ENCODE results near the gene GLIPR2. TPM values are rescaled to one million over a fixed set of nuclear protein-coding genes. Genes with fewer than 3 reads are reported as not detected.
"Not testable (repeated sequence)": the region's sequence is repeated elsewhere in the genome, so short reads cannot be mapped to it uniquely, and the experiment has no call there.

The GLIPR2 gene
- total RNA-seq, 2 experiments from 2014 or later: 67.8 to 73.0 TPM

DNA sequence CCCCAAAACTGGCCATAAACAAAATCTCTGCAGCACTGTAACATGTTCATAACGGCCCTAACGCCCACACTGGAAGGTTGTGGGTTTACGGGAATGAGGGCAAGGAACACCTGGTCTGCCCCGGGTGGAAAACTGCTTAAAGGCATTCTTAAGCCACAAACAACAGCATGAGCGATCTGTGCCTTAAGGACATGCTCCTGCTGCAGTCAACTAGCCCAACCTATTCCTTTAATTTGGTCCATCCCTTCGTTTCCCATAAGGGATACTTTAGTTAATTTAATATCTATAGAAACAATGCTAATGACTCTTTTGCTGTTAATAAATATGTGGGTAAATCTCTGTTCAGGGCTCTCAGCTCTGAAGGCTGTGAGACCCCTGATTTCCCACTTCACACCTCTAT is 43.7 kb downstream of the GLIPR2 start:
- CTCF ChIA-PET; H3K27ac Mint-ChIP-seq; H3K36me3 Mint-ChIP-seq (ENCODE audit: low read depth); DNase-seq; H3K4me3 Mint-ChIP-seq; H3K4me1 Mint-ChIP-seq (ENCODE audit: low read depth); ATAC-seq; H3K9me3 Mint-ChIP-seq (ENCODE audit: insufficient read depth): not testable (repeated sequence)
- peaks cover 17% of the 10 kb centered on the region for H3K27me3 Mint-ChIP-seq (ENCODE audit: low read depth)
- POLR2A ChIA-PET: interaction anchor here (0.7 kb wide), 1 partner anchor 940 kb away, joined by 3 read pairs; no protein-coding TSS in a partner anchor

- ChIA-PET POLR2A (no interaction called here), CTCF (interaction anchor here (1.1 to 4.1 kb wide), 2 partner anchors 20 to 85 kb away, joined by 5 to 25 read pairs; partner anchors contain the start of gene CCIN)
- H3K4me3 Mint-ChIP-seq: no peak overlapping the region
- no peak overlapping the region for H3K27ac Mint-ChIP-seq
- H3K27me3 Mint-ChIP-seq (ENCODE audit: low read depth): peaks cover 8% of the 10 kb centered on the region
- H3K36me3 Mint-ChIP-seq (ENCODE audit: low read depth): peaks cover 10% of the 10 kb centered on the region
- DNase-seq (no peak), ATAC-seq (no peak)
- peaks cover 24% of the 10 kb centered on the region for H3K4me1 Mint-ChIP-seq (ENCODE audit: low read depth)
- H3K9me3 Mint-ChIP-seq (ENCODE audit: insufficient read depth): no peaks in the 10 kb centered on the region
Observed at GRCh38 chr9:36187414-36187813, 50.9 kb downstream of the GLIPR2 start.

GRCh38 chr9:36188212-36188611 is 51.7 kb downstream of the GLIPR2 start:
- POLR2A ChIA-PET: interaction anchor here (4.2 kb wide), 1 partner anchor 44 kb away, joined by 26 read pairs; no protein-coding TSS in a partner anchor
- Mint-ChIP-seq H3K9me3 (ENCODE audit: insufficient read depth) (no peaks in the 10 kb centered on the region), H3K4me3 (no peak overlapping the region), H3K36me3 (ENCODE audit: low read depth) (peaks cover 16% of the 10 kb centered on the region), H3K4me1 (ENCODE audit: low read depth) (peaks cover 32% of the 10 kb centered on the region), H3K27me3 (ENCODE audit: low read depth) (peaks cover 8% of the 10 kb centered on the region), H3K27ac (peak overlapping the region; percentile 37)
- no peak for DNase-seq
- ATAC-seq: no peak
- CTCF ChIA-PET: interaction anchor here (2.6 to 6.3 kb wide), 3 partner anchors 21 to 141 kb away, joined by 15 to 71 read pairs (median 25); partner anchors contain the start of gene CCIN

DNA sequence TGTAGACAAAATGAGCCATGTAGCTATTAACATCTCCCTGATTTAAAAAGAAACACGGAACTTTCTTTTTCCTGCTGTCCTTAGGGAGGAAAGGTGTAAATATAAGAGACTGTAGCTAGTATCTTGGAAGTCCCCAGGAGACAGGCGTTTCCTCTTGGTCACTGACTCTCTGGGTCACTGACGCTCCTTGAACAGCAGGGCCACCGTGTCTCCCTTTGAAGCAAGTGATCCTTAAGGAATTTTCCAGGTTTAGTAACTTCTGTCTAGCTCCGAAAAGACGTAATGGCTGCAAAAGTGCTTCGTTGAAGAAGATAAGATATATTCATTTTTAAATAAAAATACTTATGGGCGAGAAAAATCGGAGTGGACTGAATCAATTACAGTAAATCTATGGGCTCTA is 53.4 kb downstream of the GLIPR2 start:
- ChIA-PET POLR2A (interaction anchor here (0.6 to 4.2 kb wide), 19 partner anchors 8 to 1028 kb away, joined by 3 to 26 read pairs (median 5); partner anchors contain the start of genes CCIN, GNE, RNF38 and UNC13B), CTCF (interaction anchor here (0.6 to 6.3 kb wide), 43 partner anchors 8 to 464 kb away, joined by 3 to 71 read pairs (median 5); partner anchors contain the start of genes CCIN, GLIPR2 and GNE)
- peak overlapping the region; percentile 93 for H3K4me3 Mint-ChIP-seq
- H3K36me3 Mint-ChIP-seq (ENCODE audit: low read depth): peaks cover 28% of the 10 kb centered on the region
- H3K27ac Mint-ChIP-seq: no peak overlapping the region
- H3K4me1 Mint-ChIP-seq (ENCODE audit: low read depth): peaks cover 49% of the 10 kb centered on the region
- ATAC-seq: no peak
- H3K9me3 Mint-ChIP-seq (ENCODE audit: insufficient read depth): no peaks in the 10 kb centered on the region
- H3K27me3 Mint-ChIP-seq (ENCODE audit: low read depth): peaks cover 8% of the 10 kb centered on the region
- DNase-seq: no peak

DNA sequence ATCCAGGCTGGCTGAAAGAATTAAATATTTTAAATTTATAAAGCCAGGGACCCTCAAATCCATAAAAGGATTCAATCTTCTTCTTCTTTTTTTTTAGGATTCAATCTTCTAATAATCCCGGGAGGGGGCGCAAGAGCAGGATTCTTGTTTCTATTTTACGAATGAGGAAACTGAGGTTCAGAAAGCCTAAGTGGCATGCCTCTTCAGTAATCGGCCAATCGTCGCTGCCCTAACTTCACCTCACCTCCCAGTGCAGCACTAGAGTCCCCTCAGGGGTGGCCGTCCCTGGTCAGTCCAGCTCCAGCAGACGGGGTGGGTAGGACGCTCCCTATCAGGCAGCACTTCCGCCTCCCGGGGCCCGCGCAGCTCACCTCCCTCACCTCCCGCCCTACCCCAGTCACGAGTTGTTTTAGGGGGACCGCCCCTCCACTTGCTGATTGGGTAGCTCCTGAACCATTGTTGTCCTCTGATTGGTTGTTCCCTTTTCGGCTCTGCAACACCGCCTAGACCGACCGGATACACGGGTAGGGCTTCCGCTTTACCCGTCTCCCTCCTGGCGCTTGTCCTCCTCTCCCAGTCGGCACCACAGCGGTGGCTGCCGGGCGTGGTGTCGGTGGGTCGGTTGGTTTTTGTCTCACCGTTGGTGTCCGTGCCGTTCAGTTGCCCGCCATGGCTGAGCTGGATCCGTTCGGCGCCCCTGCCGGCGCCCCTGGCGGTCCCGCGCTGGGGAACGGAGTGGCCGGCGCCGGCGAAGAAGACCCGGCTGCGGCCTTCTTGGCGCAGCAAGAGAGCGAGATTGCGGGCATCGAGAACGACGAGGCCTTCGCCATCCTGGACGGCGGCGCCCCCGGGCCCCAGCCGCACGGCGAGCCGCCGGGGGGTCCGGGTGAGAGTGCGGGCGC is 54.1 kb downstream of the GLIPR2 start, which contains the start of gene CLTA:
Gene CLTA (plus strand): TSS at position 534 of the 902 bp plus-strand sequence. CDS start 136 bp downstream, at position 670.
- H3K27ac Mint-ChIP-seq: peak within 1 kb of the TSS; percentile 91
- H3K36me3 Mint-ChIP-seq (ENCODE audit: low read depth): peaks cover 34% of the 10 kb centered on the region
- CTCF ChIA-PET: interaction anchor here (0.7 to 6.3 kb wide), 41 partner anchors 8 to 538 kb away, joined by 3 to 71 read pairs (median 5); partner anchors contain the start of genes CCIN, GLIPR2 and GNE
- peak within 1 kb of the TSS; percentile 93 for H3K4me3 Mint-ChIP-seq
- H3K27me3 Mint-ChIP-seq (ENCODE audit: low read depth): peaks cover 8% of the 10 kb centered on the region
- POLR2A ChIA-PET: interaction anchor here (0.6 to 4.2 kb wide), 22 partner anchors 9 to 1029 kb away, joined by 3 to 26 read pairs (median 4); partner anchors contain the start of genes CCIN, GNE, RNF38 and UNC13B
- peaks cover 55% of the 10 kb centered on the region for H3K4me1 Mint-ChIP-seq (ENCODE audit: low read depth)
- no peaks in the 10 kb centered on the region for H3K9me3 Mint-ChIP-seq (ENCODE audit: insufficient read depth)
- peak; percentile 98 for DNase-seq
- peak; percentile 98 for ATAC-seq

DNA sequence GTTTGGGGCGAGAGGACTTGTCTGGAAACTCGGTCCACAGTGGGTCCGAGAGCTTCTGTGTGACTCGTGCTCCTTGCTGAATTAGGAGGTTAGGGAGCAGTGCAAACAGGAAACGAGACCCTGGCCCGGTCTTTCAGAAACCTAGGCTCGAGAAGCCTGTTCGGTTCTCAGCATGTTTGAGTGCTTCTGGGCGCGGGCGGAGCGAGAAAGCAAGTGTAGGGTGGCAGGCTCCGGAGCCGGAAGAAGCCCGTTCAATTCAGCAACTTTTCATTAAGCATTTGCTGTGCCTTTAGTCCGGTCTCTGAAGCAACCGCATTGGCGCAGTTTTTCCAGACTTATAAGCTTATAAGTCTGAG is 54.7 kb downstream of the GLIPR2 start:
- Mint-ChIP-seq H3K4me3 (peak overlapping the region; percentile 93), H3K27me3 (ENCODE audit: low read depth) (peaks cover 8% of the 10 kb centered on the region), H3K4me1 (ENCODE audit: low read depth) (peaks cover 55% of the 10 kb centered on the region), H3K27ac (peak overlapping the region; percentile 91), H3K36me3 (ENCODE audit: low read depth) (peaks cover 34% of the 10 kb centered on the region), H3K9me3 (ENCODE audit: insufficient read depth) (no peaks in the 10 kb centered on the region)
- CTCF ChIA-PET: interaction anchor here (0.8 to 6.3 kb wide), 25 partner anchors 8 to 538 kb away, joined by 3 to 71 read pairs (median 5); partner anchors contain the start of gene GLIPR2
- ATAC-seq: peak; percentile 35
- peak; percentile 67 for DNase-seq
- POLR2A ChIA-PET: interaction anchor here (0.6 to 4.2 kb wide), 16 partner anchors 11 to 329 kb away, joined by 3 to 26 read pairs (median 6); partner anchors contain the start of genes CCIN, GNE and RNF38

DNA sequence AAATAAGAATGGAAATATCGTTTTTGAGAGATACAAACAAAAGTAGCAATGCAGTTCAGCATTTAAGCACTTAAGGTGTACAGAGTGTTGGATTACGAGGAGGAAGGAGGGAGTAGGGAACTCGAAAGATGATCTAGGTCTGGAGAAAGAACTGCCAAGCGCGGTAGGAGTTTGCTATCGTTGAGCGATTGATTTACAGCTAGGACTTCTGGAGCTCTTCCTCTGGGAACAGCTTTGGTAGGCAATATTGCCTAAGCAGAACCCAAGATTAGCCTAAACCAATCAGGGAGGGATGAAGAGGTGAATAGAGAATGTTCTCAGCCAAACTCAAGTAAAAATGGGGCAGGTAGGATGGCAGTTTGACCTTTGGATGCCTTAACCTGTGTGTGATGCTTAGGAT is 55.2 kb downstream of the GLIPR2 start:
- DNase-seq (no peak), ATAC-seq (no peak)
- Mint-ChIP-seq H3K4me1 (ENCODE audit: low read depth) (peaks cover 55% of the 10 kb centered on the region), H3K36me3 (ENCODE audit: low read depth) (peaks cover 35% of the 10 kb centered on the region), H3K9me3 (ENCODE audit: insufficient read depth) (no peaks in the 10 kb centered on the region), H3K27me3 (ENCODE audit: low read depth) (peaks cover 8% of the 10 kb centered on the region), H3K27ac (peak overlapping the region; percentile 91), H3K4me3 (peak overlapping the region; percentile 93)
- POLR2A ChIA-PET: interaction anchor here (0.6 to 4.2 kb wide), 12 partner anchors 10 to 1090 kb away, joined by 3 to 26 read pairs (median 6); partner anchors contain the start of genes CCIN and GNE
- CTCF ChIA-PET: interaction anchor here (1.0 to 6.3 kb wide), 14 partner anchors 9 to 537 kb away, joined by 3 to 71 read pairs (median 5); no protein-coding TSS in a partner anchor

DNA sequence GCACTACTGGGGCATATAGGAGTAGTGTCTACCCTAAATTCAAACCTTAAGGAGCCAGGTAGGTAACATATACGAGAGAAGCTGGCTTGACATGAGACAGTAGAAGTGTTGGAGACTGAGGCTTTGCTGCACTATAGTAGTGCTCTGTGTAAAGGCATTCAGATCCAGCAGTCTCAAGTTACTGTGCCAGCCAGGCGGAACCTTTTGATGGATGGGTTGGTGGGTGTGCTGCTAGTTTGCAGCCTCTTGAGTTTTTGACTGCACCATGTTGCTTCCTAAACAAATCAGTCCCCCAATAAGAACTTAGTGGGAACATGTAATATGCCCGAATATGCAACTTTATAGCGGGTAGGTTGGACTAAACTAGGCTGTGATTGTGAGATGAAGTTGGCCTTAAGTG is 55.7 kb downstream of the GLIPR2 start:
- no peak for DNase-seq
- Mint-ChIP-seq H3K27me3 (ENCODE audit: low read depth) (peaks cover 8% of the 10 kb centered on the region), H3K9me3 (ENCODE audit: insufficient read depth) (no peaks in the 10 kb centered on the region), H3K27ac (peak overlapping the region; percentile 91), H3K4me3 (peak overlapping the region; percentile 93), H3K36me3 (ENCODE audit: low read depth) (peaks cover 35% of the 10 kb centered on the region), H3K4me1 (ENCODE audit: low read depth) (peaks cover 53% of the 10 kb centered on the region)
- ATAC-seq: no peak
- CTCF ChIA-PET: interaction anchor here (1.4 to 6.3 kb wide), 8 partner anchors 10 to 239 kb away, joined by 3 to 71 read pairs (median 6); no protein-coding TSS in a partner anchor
- POLR2A ChIA-PET: interaction anchor here (0.8 to 4.2 kb wide), 4 partner anchors 10 to 1090 kb away, joined by 3 to 26 read pairs (median 13); no protein-coding TSS in a partner anchor

- Mint-ChIP-seq H3K4me1 (ENCODE audit: low read depth) (peaks cover 46% of the 10 kb centered on the region), H3K4me3 (peak overlapping the region; percentile 93), H3K36me3 (ENCODE audit: low read depth) (peaks cover 39% of the 10 kb centered on the region), H3K27me3 (ENCODE audit: low read depth) (peaks cover 8% of the 10 kb centered on the region), H3K9me3 (ENCODE audit: insufficient read depth) (no peaks in the 10 kb centered on the region), H3K27ac (peak overlapping the region; percentile 4)
- ChIA-PET CTCF (interaction anchor here (1.4 to 6.3 kb wide), 5 partner anchors 9 to 240 kb away, joined by 3 to 71 read pairs (median 4); no protein-coding TSS in a partner anchor), POLR2A (interaction anchor here (1.5 kb wide), 1 partner anchor 65 kb away, joined by 5 read pairs; the partner anchor contains the start of gene GNE)
- DNase-seq (no peak), ATAC-seq (no peak)
Observed at GRCh38 chr9:36193023-36193422, 56.5 kb downstream of the GLIPR2 start.

- Mint-ChIP-seq H3K27me3 (ENCODE audit: low read depth) (no peaks in the 10 kb centered on the region), H3K36me3 (ENCODE audit: low read depth) (peaks cover 46% of the 10 kb centered on the region), H3K4me3 (no peak overlapping the region), H3K27ac (peak overlapping the region; percentile 41), H3K4me1 (ENCODE audit: low read depth) (peaks cover 45% of the 10 kb centered on the region), H3K9me3 (ENCODE audit: insufficient read depth) (no peaks in the 10 kb centered on the region)
- ChIA-PET CTCF (interaction anchor here (0.6 to 6.3 kb wide), 3 partner anchors 27 to 134 kb away, joined by 3 to 71 read pairs (median 5); no protein-coding TSS in a partner anchor), POLR2A (interaction anchor here (0.6 to 1.5 kb wide), 2 partner anchors 11 to 64 kb away, joined by 3 to 5 read pairs; partner anchors contain the start of gene GNE)
- ATAC-seq (no peak), DNase-seq (no peak)
Observed at GRCh38 chr9:36194326-36195000, 57.9 kb downstream of the GLIPR2 start.

Measured in activated CD8-positive, alpha-beta T cell treated with anti-CD3 and anti-CD28 coated beads, Interleukin-2, amount 10 ng/mL, durations not matched to agents 7 days and 5 days (primary cell).